HG03469 (cell line): ENCODE results near the gene LEAP2.

Source experiments
- ATAC-seq: cut with Tn5 transposase; IDR thresholded peaks from one replicate; pipeline ENCODE4 v1.9.1; 2021; ENCODE audit warnings: mild to moderate bottlenecking, moderate library complexity, moderate number of reproducible peaks; ENCODE audit not compliant: unreplicated experiment

Gene LEAP2

GRCh38 chr5:132876020-132876759, 2.7 kb downstream of the LEAP2 start:
- ATAC-seq = no peak

GRCh38 chr5:132877466-132877865, 4.0 kb downstream of the LEAP2 start:
- ATAC-seq = no peak

- no peak for ATAC-seq
Observed at GRCh38 chr5:132877938-132878337, 4.5 kb downstream of the LEAP2 start.

GRCh38 chr5:132883261-132883834, 9.9 kb downstream of the LEAP2 start:
- no peak for ATAC-seq

GRCh38 chr5:132884548-132884947, 11.1 kb downstream of the LEAP2 start:
- ATAC-seq = no peak

GRCh38 chr5:132886064-132886823, 12.8 kb downstream of the LEAP2 start:
- ATAC-seq = no peak

- ATAC-seq = no peak
Observed at GRCh38 chr5:132887283-132887682, 13.8 kb downstream of the LEAP2 start.

- no peak for ATAC-seq
Observed at GRCh38 chr5:132889501-132889900, 16.0 kb downstream of the LEAP2 start.

GRCh38 chr5:132890817-132891216, 17.3 kb downstream of the LEAP2 start:
- no peak for ATAC-seq

GRCh38 chr5:132895719-132896305, 22.3 kb downstream of the LEAP2 start:
- no peak for ATAC-seq

- ATAC-seq = no peak
Observed at GRCh38 chr5:132896685-132897084, 23.2 kb downstream of the LEAP2 start.

GRCh38 chr5:132898094-132898493, 24.6 kb downstream of the LEAP2 start:
- ATAC-seq = no peak

- ATAC-seq = no peak
Observed at GRCh38 chr5:132901036-132901435, 27.6 kb downstream of the LEAP2 start.

GRCh38 chr5:132901730-132902129, 28.3 kb downstream of the LEAP2 start:
- ATAC-seq = no peak

- ATAC-seq = no peak
Observed at GRCh38 chr5:132905938-132906337, 32.5 kb downstream of the LEAP2 start.

- no peak for ATAC-seq
Observed at GRCh38 chr5:132907161-132907560, 33.7 kb downstream of the LEAP2 start.

- no peak for ATAC-seq
Observed at GRCh38 chr5:132909702-132910101, 36.2 kb downstream of the LEAP2 start.

GRCh38 chr5:132915681-132916080, 42.2 kb downstream of the LEAP2 start:
- ATAC-seq = no peak

- no peak for ATAC-seq
Observed at GRCh38 chr5:132916086-132916485, 42.6 kb downstream of the LEAP2 start.
